GM18505 (cell line): ENCODE data around the gene MICAL2.

Experiments used
- ATAC-seq: cut with Tn5 transposase; IDR thresholded peaks from one replicate; pipeline ENCODE4 v1.9.1; 2021; ENCODE audit not compliant: unreplicated experiment
- POLR2A ChIP-seq: IDR thresholded peaks from 4 replicates; pipeline ENCODE4 v1.6.1; 2011; ENCODE audit warnings: borderline replicate concordance; ENCODE audit not compliant: insufficient read depth, insufficient read length; ENCODE audit errors: extremely low read depth

MICAL2 gene

GRCh38 chr11:12214751-12215150 is 104.4 kb downstream of the MICAL2 start:
- TF ChIP-seq POLR2A: no peak
- no peak for ATAC-seq

GRCh38 chr11:12215181-12215593 is 104.8 kb downstream of the MICAL2 start:
- TF ChIP-seq POLR2A: no peak
- no peak for ATAC-seq

GRCh38 chr11:12216041-12216451 is 105.7 kb downstream of the MICAL2 start:
- TF ChIP-seq POLR2A: no peak

GRCh38 chr11:12216671-12217374 is 106.4 kb downstream of the MICAL2 start:
- ATAC-seq: no peak
- no peak for TF ChIP-seq POLR2A

More at GRCh38 chr11:12216041-12216451, 105.7 kb downstream of the MICAL2 start:
- ATAC-seq: no peak

- no peak for ATAC-seq
- TF ChIP-seq POLR2A: no peak
Measured at GRCh38 chr11:12217879-12218278, 107.5 kb downstream of the MICAL2 start.

GRCh38 chr11:12218909-12219308 is 108.5 kb downstream of the MICAL2 start:
- TF ChIP-seq POLR2A: no peak
- ATAC-seq: no peak

- no peak for TF ChIP-seq POLR2A
- ATAC-seq: no peak
Measured at GRCh38 chr11:12219757-12220156, 109.4 kb downstream of the MICAL2 start.

- ATAC-seq: no peak
- TF ChIP-seq POLR2A: no peak
Measured at GRCh38 chr11:12220305-12220704, 109.9 kb downstream of the MICAL2 start.

- no peak for TF ChIP-seq POLR2A
- ATAC-seq: no peak
Measured at GRCh38 chr11:12221051-12221535, 110.7 kb downstream of the MICAL2 start.

- no peak for TF ChIP-seq POLR2A
- ATAC-seq: no peak
Measured at GRCh38 chr11:12222055-12222792, 111.8 kb downstream of the MICAL2 start.

- no peak for ATAC-seq
- no peak for TF ChIP-seq POLR2A
Measured at GRCh38 chr11:12223771-12224536, 113.6 kb downstream of the MICAL2 start.

GRCh38 chr11:12224537-12224893 is 114.1 kb downstream of the MICAL2 start:
- peak; percentile 98 for ATAC-seq

GRCh38 chr11:12225046-12225739 is 114.8 kb downstream of the MICAL2 start:
- TF ChIP-seq POLR2A: no peak
- ATAC-seq: no peak

More at GRCh38 chr11:12224537-12224893, 114.1 kb downstream of the MICAL2 start:
- no peak for TF ChIP-seq POLR2A
